ENCODE measurements around the gene ATP5F1D. TPM values are rescaled to one million over a fixed set of nuclear protein-coding genes. Genes with fewer than 3 reads are reported as not detected.
A peak's percentile ranks its signal among the peaks of the same experiment; 100 is the strongest.

ATP5F1D gene
- total RNA-seq, 1 donor from 2014 or later = 110 TPM

- no peak overlapping the region for H3K4me3 Mint-ChIP-seq (ENCODE audit: unreplicated experiment)
- peaks cover 55% of the 10 kb centered on the region for H3K4me1 Mint-ChIP-seq (ENCODE audit: low read depth)
- no peak for DNase-seq (ENCODE audit: low spot score)
- TF ChIP-seq CTCF (IDR thresholded peaks at IDR 0.05) = no peak
- H3K9me3 Mint-ChIP-seq (ENCODE audit: low read depth) = no peaks in the 10 kb centered on the region
- H3K27me3 Mint-ChIP-seq (ENCODE audit: low read depth) = no peaks in the 10 kb centered on the region
- H3K27ac Mint-ChIP-seq (ENCODE audit: unreplicated experiment) = peak overlapping the region; percentile 91
- H3K36me3 Mint-ChIP-seq (ENCODE audit: low read depth) = peaks cover 4% of the 10 kb centered on the region
Observed at GRCh38 chr19:1214299-1214861, 27.2 kb upstream of the ATP5F1D start.

GRCh38 chr19:1214862-1215731 lies 26.5 kb upstream of the ATP5F1D start:
- H3K9me3 Mint-ChIP-seq (ENCODE audit: low read depth) = no peaks in the 10 kb centered on the region
- no peak for DNase-seq (ENCODE audit: low spot score)
- H3K36me3 Mint-ChIP-seq (ENCODE audit: low read depth) = peaks cover 4% of the 10 kb centered on the region
- peak overlapping the region; percentile 16 for H3K4me3 Mint-ChIP-seq (ENCODE audit: unreplicated experiment)
- H3K27ac Mint-ChIP-seq (ENCODE audit: unreplicated experiment) = peak overlapping the region; percentile 80
- no peaks in the 10 kb centered on the region for H3K27me3 Mint-ChIP-seq (ENCODE audit: low read depth)
- TF ChIP-seq CTCF (IDR thresholded peaks at IDR 0.05) = no peak
- peaks cover 48% of the 10 kb centered on the region for H3K4me1 Mint-ChIP-seq (ENCODE audit: low read depth)

- H3K27ac Mint-ChIP-seq (ENCODE audit: unreplicated experiment) = no peak overlapping the region
- no peak overlapping the region for H3K4me3 Mint-ChIP-seq (ENCODE audit: unreplicated experiment)
Observed at GRCh38 chr19:1216756-1217155, 24.8 kb upstream of the ATP5F1D start.

GRCh38 chr19:1217366-1217765 lies 24.2 kb upstream of the ATP5F1D start:
- no peak overlapping the region for H3K4me3 Mint-ChIP-seq (ENCODE audit: unreplicated experiment)
- TF ChIP-seq CTCF (IDR thresholded peaks at IDR 0.05) = no peak
- H3K27ac Mint-ChIP-seq (ENCODE audit: unreplicated experiment) = no peak overlapping the region
- no peaks in the 10 kb centered on the region for H3K27me3 Mint-ChIP-seq (ENCODE audit: low read depth)
- H3K36me3 Mint-ChIP-seq (ENCODE audit: low read depth) = peaks cover 4% of the 10 kb centered on the region
- H3K9me3 Mint-ChIP-seq (ENCODE audit: low read depth) = no peaks in the 10 kb centered on the region
- peaks cover 41% of the 10 kb centered on the region for H3K4me1 Mint-ChIP-seq (ENCODE audit: low read depth)
- no peak for DNase-seq (ENCODE audit: low spot score)

More at GRCh38 chr19:1216756-1217155, 24.8 kb upstream of the ATP5F1D start:
- no peak for DNase-seq (ENCODE audit: low spot score)
- Mint-ChIP-seq H3K27me3 (ENCODE audit: low read depth) (no peaks in the 10 kb centered on the region), H3K36me3 (ENCODE audit: low read depth) (peaks cover 4% of the 10 kb centered on the region), H3K4me1 (ENCODE audit: low read depth) (peaks cover 41% of the 10 kb centered on the region), H3K9me3 (ENCODE audit: low read depth) (no peaks in the 10 kb centered on the region)
- no peak for TF ChIP-seq CTCF (IDR thresholded peaks at IDR 0.05)

- TF ChIP-seq CTCF (IDR thresholded peaks at IDR 0.05) = no peak
- Mint-ChIP-seq H3K4me3 (ENCODE audit: unreplicated experiment) (no peak overlapping the region), H3K36me3 (ENCODE audit: low read depth) (no peaks in the 10 kb centered on the region), H3K27ac (ENCODE audit: unreplicated experiment) (no peak overlapping the region), H3K27me3 (ENCODE audit: low read depth) (no peaks in the 10 kb centered on the region), H3K4me1 (ENCODE audit: low read depth) (peaks cover 31% of the 10 kb centered on the region), H3K9me3 (ENCODE audit: low read depth) (no peaks in the 10 kb centered on the region)
- no peak for DNase-seq (ENCODE audit: low spot score)
Observed at GRCh38 chr19:1218751-1219567, 22.6 kb upstream of the ATP5F1D start.
